Epithelial cell of prostate (primary cell): Measurements from ENCODE around the gene MRTO4.
A peak's percentile ranks its signal among the peaks of the same experiment; 100 is the strongest.
"Not testable (repeated sequence)": the region's sequence is repeated elsewhere in the genome, so short reads cannot be mapped to it uniquely, and the experiment has no call there.

ENCODE experiments used
- DNase-seq: peaks from one replicate; pipeline ENCODE4 v3.0.0-alpha.2; 2011; ENCODE audit warnings: low read depth, low spot score
- H3K27ac ChIP-seq: fragments of 450-650 bp; 2 replicates; pipeline ENCODE4 v1.5.1; 2017; ENCODE audit warnings: mild to moderate bottlenecking

Gene MRTO4

DNA sequence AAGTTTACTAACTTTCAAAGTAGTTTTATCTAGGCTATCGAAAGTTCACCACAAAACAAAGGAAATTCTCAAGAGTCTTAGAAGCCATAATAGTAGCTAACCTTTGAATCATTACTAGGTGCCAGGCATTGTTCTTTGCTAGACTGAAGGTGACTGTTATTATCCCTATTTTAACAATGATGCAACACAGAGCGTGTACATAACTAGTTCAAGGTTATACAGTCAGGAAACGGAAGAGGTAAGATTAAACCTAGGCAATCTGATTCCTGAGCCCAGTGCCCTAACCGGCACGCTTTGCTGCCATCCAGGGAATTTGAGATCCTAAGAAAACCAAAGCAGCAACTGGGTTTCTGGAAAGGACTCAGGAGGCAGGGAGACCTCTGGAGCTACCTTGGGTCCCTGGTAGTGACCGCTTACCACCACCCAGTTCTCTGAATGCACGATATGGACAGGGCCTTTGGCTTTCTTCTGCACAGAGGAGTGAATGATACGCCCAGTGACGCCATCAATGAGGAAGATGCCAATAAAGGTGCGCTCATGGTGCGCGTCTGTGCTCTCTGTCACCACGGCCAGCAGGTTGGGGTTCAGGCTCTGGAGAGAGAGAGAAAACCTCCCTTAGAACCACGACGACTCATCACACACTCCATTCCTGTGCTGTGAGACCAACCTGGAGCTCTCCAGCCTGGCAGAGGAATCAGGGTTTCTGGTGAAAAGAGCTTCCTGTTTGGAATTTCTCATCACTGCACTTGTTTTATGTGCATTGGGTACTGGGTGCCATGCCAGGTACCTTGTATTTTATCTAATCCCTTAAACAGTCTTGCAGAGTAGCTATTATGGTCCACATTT lies 28.4 kb upstream of the MRTO4 start:
- no peak overlapping the region for H3K27ac ChIP-seq
- no peak for DNase-seq

- no peak overlapping the region for H3K27ac ChIP-seq
- no peak for DNase-seq
Measured at GRCh38 chr1:19229229-19229628, 22.4 kb upstream of the MRTO4 start.

DNA sequence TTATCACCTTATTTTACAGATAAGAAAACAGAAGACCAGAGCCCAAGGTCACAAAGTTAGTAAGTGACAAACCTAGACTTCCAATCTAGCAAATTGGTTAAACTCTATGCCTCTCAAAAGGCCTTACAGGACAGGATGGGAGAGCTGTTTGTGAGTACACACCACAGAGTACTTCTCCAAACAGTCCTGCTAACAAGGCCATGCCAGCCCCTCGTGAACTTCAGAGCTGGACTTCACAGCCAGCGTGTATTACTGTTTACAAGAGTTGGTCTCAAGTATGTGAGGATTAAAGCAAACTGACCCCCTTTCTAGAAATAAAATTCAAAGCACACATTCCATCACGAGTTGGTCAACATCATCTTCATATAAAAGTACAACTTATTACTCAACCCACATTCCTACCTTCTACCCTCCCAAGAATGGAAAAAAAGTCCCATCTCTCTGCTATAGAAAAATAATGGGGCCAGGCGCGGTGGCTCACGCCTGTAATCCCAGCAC lies 21.7 kb upstream of the MRTO4 start:
- DNase-seq, result no peak
- no peak overlapping the region for H3K27ac ChIP-seq

- H3K27ac ChIP-seq, DNase-seq: not testable (repeated sequence)
Measured at GRCh38 chr1:19231736-19232523, 19.7 kb upstream of the MRTO4 start.

DNA sequence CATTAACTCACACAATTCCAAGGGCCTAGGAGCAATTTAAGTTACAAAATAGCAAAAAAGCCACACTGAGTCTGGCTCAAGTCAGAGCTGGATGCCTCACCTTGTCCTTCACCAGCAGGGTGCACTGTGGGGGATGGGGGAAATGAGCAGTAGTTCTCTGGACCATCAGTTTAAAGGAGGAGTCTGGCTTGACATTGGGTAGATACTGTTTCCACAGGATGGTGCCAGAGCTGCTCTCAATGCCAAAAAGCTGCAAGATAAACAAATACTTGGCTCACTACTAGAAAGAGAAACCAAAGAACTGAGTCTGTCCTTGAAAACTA lies 19.1 kb upstream of the MRTO4 start:
- H3K27ac ChIP-seq, result no peak overlapping the region
- DNase-seq, result no peak

DNA sequence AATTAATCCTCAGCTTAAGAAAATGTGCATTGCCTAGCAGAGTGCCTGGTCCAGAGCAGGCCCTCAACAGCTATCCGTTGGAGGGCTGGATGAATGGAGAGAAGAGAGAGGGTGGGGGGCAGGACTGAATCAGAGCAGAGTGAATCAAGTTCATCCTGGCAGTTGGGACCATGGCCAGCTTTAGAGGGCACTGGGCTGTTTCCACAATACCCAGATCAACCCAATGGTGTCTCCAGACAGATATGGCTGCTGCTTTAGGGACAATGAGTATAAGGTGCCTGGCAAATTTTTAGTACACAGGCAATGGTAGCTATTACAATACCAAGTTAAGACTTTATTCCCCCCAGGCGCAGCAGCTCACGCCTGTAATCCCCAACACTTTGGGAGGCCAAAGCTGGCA lies 17.4 kb upstream of the MRTO4 start:
- no peak overlapping the region for H3K27ac ChIP-seq
- DNase-seq, result no peak

GRCh38 chr1:19239876-19240275 lies 11.7 kb upstream of the MRTO4 start:
- no peak for DNase-seq
- H3K27ac ChIP-seq, result no peak overlapping the region

DNA sequence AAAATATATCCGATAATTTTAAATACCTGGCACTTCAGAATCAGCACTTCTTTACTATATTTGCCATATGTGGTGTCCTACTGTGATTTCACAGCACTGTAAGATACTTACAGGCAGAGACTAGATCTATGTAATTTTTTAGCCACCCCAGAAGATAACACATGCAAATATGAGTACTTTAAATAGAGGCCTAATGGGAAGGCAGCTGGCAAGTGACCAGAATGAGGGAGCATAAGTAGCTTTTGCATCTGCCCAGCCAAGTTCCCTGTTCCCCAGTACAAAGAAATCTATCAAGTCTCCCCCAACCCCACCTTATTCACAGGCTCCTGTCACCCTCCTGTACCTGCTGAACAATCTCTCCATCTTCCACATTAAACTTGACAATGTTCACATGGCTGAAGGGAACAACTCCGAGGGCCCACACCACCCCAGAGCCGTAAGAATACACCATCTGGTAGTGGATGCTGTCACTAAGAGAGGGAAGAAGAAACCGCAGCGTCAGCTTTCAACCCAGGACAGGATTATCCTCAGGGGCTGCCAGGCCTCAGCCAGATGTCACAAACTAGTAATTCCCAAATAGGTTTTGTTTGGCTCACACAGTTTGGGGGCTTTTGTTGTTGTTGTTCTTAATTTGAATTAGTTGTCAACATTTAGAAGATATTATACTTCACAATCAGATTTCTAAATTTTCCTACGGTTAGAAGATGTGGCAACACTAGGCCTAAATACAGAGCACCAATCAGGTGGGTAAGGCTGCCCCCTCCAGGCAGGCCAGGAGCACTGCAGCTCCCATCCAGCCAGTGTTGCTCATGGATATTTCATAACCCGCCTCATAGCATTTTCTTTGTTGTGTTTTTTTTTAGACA lies 10.7 kb upstream of the MRTO4 start:
- no peak overlapping the region for H3K27ac ChIP-seq

DNA sequence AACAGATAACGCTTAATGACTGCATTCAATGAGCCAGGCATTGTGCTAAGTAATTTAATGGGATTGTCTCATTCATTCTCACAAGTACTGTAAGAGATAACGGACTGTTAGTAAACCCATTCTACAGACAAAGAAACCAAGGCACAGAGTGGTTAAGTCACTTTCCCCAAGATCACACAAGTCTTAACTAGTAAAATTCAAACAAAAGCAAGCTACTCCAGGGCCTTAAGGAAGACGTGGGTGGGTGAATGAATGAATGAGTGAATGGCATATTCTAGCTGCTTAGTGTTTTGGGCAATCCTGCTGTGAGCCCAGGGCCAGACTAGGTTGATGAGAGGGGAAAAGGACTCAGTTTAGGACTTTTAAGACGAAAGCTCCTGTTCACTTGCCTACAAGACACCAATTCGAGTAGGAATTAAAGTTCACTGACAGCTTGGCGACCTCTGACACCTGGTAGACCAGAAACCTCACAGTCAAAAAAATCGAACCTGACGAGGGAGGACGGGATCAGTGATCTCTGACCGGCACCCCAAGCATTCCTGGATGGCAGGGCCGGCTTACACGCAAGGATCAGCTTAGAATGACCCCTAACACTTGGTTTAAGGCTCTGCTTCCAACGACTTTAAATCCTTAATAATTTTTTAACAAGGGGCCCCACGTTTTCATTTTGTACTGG lies 838 bp upstream of the MRTO4 start:
- peak overlapping the region; percentile 89 for H3K27ac ChIP-seq
- no peak for DNase-seq

More for the DNA sequence above, 10.7 kb upstream of the MRTO4 start:
- DNase-seq, result peak; percentile 12

DNA sequence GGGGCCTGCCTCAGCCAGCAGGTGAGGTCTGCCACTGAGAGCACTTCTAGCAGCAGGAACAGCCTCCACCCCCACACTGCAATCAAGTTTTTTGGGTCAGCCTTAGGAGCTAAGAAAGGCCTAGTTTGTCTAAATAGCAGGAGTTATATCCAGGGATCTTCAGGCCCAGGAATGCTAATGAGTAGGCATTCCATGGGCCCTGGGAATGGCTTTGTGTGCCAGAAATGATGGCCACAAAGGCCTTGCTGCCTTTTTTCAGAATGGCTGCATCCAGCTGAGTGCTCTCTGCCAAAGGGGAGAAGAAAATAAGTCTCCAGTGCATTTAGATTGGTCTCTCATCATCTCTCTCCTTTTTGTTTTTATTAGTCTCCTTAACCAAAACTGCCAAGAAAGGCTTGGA lies 2.8 kb downstream of the MRTO4 start:
- no peak for DNase-seq
- H3K27ac ChIP-seq, result no peak overlapping the region

DNA sequence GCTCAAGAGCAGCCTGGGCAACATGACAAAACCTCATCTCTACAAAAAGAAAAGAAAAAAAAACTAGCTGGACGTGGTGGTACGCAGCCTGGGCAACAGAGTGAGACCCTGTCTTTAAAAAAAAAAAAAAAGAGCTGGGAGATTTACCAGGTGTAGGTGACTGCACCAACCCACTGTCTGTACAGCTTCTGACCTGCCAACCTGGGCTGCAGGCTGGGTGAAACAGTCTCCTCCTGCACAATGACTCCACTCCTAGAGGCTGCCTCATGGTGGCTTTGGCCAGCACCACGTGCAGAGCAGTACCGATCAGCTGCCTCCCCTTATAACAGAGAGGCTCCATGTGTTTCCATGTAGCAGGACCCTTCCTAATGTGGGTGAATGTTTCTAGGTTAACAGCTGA lies 3.7 kb downstream of the MRTO4 start:
- DNase-seq, result no peak
- H3K27ac ChIP-seq, result no peak overlapping the region

- H3K27ac ChIP-seq, DNase-seq: not testable (repeated sequence)
Measured at GRCh38 chr1:19256301-19256700, 4.7 kb downstream of the MRTO4 start.

- no peak for DNase-seq
- no peak overlapping the region for H3K27ac ChIP-seq
Measured at GRCh38 chr1:19257178-19257914, 5.7 kb downstream of the MRTO4 start.

DNA sequence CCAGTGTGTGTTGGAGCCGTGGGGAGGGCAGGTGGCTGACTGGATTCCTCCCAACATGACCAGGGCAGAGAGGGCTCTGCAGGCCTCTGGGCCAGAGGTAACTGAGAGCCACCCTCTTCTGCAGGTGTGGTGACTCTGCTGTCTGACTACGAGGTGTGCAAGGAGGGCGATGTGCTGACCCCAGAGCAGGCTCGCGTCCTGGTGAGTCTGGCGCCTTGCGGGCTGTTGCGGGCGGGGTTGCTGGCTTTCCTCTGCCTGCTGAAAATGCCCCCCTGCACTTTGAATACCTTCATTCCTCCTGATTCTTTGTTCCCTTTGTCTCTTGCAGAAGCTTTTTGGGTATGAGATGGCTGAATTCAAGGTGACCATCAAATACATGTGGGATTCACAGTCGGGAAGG lies 6.7 kb downstream of the MRTO4 start:
- no peak overlapping the region for H3K27ac ChIP-seq
- no peak for DNase-seq

GRCh38 chr1:19260211-19261138 lies 8.9 kb downstream of the MRTO4 start:
- H3K27ac ChIP-seq, result peak overlapping the region; percentile 42
- peak; percentile 22 for DNase-seq

- no peak for DNase-seq
- no peak overlapping the region for H3K27ac ChIP-seq
Measured at GRCh38 chr1:19262047-19262446, 10.4 kb downstream of the MRTO4 start.

- H3K27ac ChIP-seq, result no peak overlapping the region
- no peak for DNase-seq
Measured at GRCh38 chr1:19262744-19263143, 11.1 kb downstream of the MRTO4 start.

GRCh38 chr1:19268445-19268844 lies 16.8 kb downstream of the MRTO4 start:
- no peak for DNase-seq
- H3K27ac ChIP-seq, result no peak overlapping the region
